Pancreas (tissue), 10 donors: ENCODE measurements around the gene BEST1. TPM values are rescaled to one million over a fixed set of nuclear protein-coding genes. Genes with fewer than 3 reads are reported as not detected.
A peak's percentile ranks its signal among the peaks of the same experiment; 100 is the strongest.
"Not testable (repeated sequence)": the region's sequence is repeated elsewhere in the genome, so short reads cannot be mapped to it uniquely, and the experiment has no call there.

Source experiments
- ATAC-seq, 4 donors: fragments of 200-7000 bp; cut with Tn5 transposase; one replicate each; pipeline versions ENCODE4 v1.8.0 to v1.9.1; 2020; ENCODE audit warnings: mild to moderate bottlenecking in 4 of 4, moderate library complexity in 4 of 4
- DNase-seq, 6 donors: peaks; one replicate each; pipeline ENCODE4 v3.0.0-alpha.2; 2020
- FAIRE-seq: peaks from 2 replicates; lab custom pipeline; 2012; peaks lifted over from hg19 to GRCh38; lab: Jason Lieb, UNC
- H3K27ac ChIP-seq, 4 donors: fragments of 200-600 bp; sonication (generic); 1 replicate in 3 of 4; 2 replicates in 1 of 4; pipeline versions ENCODE4 v1.5.0 to v1.8.0; 2020
- H3K27me3 ChIP-seq, 4 donors: fragments of 200-600 bp; one replicate each; pipeline ENCODE4 v1.8.0; 2021
- H3K36me3 ChIP-seq, 3 donors: fragments of 200-600 bp; sonication (generic) in 1 of 3; one replicate each; pipeline versions ENCODE4 v1.5.0 to v1.8.0; 2020 to 2021
- H3K4me1 ChIP-seq, 3 donors: fragments of 200-600 bp; one replicate each; pipeline ENCODE4 v1.8.0; 2021
- H3K4me3 ChIP-seq, 4 donors: fragments of 200-600 bp; sonication (generic) in 2 of 4; one replicate each; pipeline versions ENCODE4 v1.5.0 to v1.8.0; 2020 to 2021
- H3K9me3 ChIP-seq, 4 donors: fragments of 200-600 bp; one replicate each; pipeline ENCODE4 v1.8.0; 2021
- WGBS, 2 donors: extraction: QIAGEN DNeasy Blood & Tissue Kit; methylation state at CpG; one replicate each; pipeline ENCODE4 v1.1.7; 2013; 5-methylcytosine and 5-hydroxymethylcytosine counted together
- intact Hi-C, 3 donors: fragments of 100-400 bp; cut with DNase I; formaldehyde crosslinking; loops; one replicate each; pipeline versions ENCODE4 v1.11.1 to v1.14.2; 2022
- polyA plus RNA-seq, 2 donors: library from polyadenylated mRNA; stranded (reverse); fragments of 200-250 nt; gene quantifications; one replicate each; pipeline ENCODE4 v1.2.3, GENCODE V29; 2013
- total RNA-seq, 6 donors: library from RNA; stranded (reverse); fragmentation: NEBNext Ultra II Directional in 4 of 6; extraction: Animal tissue kit (Norgen Biotek cat#: 25700) in 4 of 6; gene quantifications; one replicate each; pipeline versions ENCODE4 v1.2.1 to v1.2.4, GENCODE V29; 2021 to 2023
- TF ChIP-seq, protein P1 (sequence below), 4 donors: fragments of 200-600 bp; sonication (generic) in 3 of 4; IDR thresholded peaks; one replicate each; pipeline versions ENCODE4 v1.5.0 to v1.8.0; 2021; ENCODE audit warnings: antibody characterized with exemption in 4 of 4
- donor health status: healthy with polysubstance abuse.
- donor health status: DM: no; HTN: no; CAD: no; lungs with moderate emphysema.
- donor health status: DM: no; HTN: no; CAD: no.
- donor health status: control.
- donor health status: control.
- donor health status: Bipolar disorder and iron deficiency.
- donor health status: DM: yes; HTN: yes; CAD: no.
- donor health status: DM: no; HTN: no; CAD: no.
- donor health status: DM: no; HTN: no; CAD: no.
- donor health status: DM: yes; HTN: yes; CAD: no.

Gene BEST1
- total and polyA plus RNA-seq, 8 donors, result 0.43 to 2.4 (median 1.1) TPM

DNA sequence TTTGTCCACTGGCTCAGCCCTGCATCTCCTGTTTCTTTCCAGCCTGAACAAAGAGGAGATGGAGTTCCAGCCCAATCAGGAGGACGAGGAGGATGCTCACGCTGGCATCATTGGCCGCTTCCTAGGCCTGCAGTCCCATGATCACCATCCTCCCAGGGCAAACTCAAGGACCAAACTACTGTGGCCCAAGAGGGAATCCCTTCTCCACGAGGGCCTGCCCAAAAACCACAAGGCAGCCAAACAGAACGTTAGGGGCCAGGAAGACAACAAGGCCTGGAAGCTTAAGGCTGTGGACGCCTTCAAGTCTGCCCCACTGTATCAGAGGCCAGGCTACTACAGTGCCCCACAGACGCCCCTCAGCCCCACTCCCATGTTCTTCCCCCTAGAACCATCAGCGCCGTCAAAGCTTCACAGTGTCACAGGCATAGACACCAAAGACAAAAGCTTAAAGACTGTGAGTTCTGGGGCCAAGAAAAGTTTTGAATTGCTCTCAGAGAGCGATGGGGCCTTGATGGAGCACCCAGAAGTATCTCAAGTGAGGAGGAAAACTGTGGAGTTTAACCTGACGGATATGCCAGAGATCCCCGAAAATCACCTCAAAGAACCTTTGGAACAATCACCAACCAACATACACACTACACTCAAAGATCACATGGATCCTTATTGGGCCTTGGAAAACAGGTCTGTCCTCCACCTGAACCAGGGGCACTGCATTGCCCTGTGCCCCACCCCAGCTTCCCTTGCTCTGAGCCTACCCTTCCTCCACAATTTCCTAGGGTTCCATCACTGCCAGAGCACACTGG is 12.3 kb downstream of the BEST1 start:
- ATAC-seq (no peak), DNase-seq (peak in 2 of 6 donors; percentile 17 to 42), FAIRE-seq (no peak)
- TF ChIP-seq, protein P1, sequence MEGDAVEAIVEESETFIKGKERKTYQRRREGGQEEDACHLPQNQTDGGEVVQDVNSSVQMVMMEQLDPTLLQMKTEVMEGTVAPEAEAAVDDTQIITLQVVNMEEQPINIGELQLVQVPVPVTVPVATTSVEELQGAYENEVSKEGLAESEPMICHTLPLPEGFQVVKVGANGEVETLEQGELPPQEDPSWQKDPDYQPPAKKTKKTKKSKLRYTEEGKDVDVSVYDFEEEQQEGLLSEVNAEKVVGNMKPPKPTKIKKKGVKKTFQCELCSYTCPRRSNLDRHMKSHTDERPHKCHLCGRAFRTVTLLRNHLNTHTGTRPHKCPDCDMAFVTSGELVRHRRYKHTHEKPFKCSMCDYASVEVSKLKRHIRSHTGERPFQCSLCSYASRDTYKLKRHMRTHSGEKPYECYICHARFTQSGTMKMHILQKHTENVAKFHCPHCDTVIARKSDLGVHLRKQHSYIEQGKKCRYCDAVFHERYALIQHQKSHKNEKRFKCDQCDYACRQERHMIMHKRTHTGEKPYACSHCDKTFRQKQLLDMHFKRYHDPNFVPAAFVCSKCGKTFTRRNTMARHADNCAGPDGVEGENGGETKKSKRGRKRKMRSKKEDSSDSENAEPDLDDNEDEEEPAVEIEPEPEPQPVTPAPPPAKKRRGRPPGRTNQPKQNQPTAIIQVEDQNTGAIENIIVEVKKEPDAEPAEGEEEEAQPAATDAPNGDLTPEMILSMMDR (IDR thresholded peaks at IDR 0.05), result no peak
- H3K27ac ChIP-seq, result peak overlapping the region in 2 of 4 donors; percentile 99
- H3K4me1 ChIP-seq, result peaks cover 3 to 21% (median 6%) of the 10 kb centered on the region in 3 donors
- peaks cover 0 to 27% (median 10%) of the 10 kb centered on the region in 3 donors for H3K36me3 ChIP-seq
- H3K27me3 ChIP-seq, result no peaks in the 10 kb centered on the region
- H3K4me3 ChIP-seq, result no peak overlapping the region
- WGBS, 2 donors, result 86 to 89% methylated on average over 12 of the region's 12 CpGs
- intact Hi-C loops, result no loop called here
- no peaks in the 10 kb centered on the region for H3K9me3 ChIP-seq

DNA sequence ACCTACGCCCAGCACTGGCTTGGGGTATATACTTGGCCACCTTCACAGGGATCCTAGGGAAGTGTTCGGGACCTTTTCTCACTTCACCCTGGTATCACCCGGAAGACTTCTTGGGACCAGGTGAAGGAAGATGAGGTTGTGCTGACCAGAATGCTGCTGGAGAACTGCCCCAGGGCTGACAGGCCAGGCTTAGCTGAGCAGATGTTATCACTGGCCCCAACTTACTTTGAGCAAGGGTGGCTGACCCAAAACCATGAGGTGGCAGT is 12.8 kb downstream of the BEST1 start:
- H3K4me3 ChIP-seq, result no peak overlapping the region
- H3K27me3 ChIP-seq, result no peaks in the 10 kb centered on the region
- H3K27ac ChIP-seq, result peak overlapping the region in 2 of 4 donors; percentile 99
- H3K9me3 ChIP-seq, result no peaks in the 10 kb centered on the region
- intact Hi-C loops, result no loop called here
- peaks cover 3 to 21% (median 6%) of the 10 kb centered on the region in 3 donors for H3K4me1 ChIP-seq
- TF ChIP-seq, protein P1 (IDR thresholded peaks at IDR 0.05), result no peak
- ATAC-seq (no peak), DNase-seq (peak in 1 of 6 donors; percentile 48), FAIRE-seq (no peak)
- WGBS, 2 donors, result 89 to 94% methylated on average over 3 of the region's 3 CpGs
- H3K36me3 ChIP-seq, result peaks cover 0 to 27% (median 10%) of the 10 kb centered on the region in 3 donors

DNA sequence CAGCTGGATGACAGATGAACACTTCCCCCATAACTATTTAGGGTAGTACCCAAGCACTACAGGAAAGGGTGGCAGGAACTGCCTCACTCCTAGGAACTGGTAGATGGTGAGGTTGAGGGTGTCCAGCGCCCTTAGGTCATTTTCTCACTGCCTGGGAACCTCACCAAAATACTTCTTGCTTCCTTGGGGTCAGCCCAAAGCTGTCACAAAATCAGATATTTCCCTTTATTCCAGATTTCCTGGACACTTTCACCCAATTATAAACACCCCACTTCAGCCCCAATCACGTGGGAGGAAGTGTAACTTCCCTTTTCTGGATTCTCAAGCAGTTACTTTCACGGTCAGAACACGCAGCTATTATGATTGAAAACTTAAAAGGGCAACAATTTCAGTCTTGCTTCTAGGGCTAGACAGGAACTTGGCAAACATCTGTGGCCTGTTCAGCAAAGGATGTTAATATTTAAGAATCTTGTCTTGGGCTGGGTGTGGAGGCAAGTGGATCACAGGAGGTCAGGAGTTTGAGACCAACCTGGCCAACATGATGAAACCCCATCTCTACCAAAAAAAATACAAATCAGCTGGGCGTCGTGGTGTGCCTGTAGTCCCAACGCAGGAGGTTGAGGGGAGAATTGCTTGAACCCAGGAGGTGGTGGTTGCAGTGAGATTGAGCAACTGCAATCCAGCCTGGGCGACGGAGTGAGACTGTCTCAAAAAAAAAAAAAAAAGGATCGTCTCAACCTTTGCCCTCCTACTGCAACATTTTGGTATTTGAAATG is 13.3 kb downstream of the BEST1 start:
- intact Hi-C loops, result no loop called here

DNA sequence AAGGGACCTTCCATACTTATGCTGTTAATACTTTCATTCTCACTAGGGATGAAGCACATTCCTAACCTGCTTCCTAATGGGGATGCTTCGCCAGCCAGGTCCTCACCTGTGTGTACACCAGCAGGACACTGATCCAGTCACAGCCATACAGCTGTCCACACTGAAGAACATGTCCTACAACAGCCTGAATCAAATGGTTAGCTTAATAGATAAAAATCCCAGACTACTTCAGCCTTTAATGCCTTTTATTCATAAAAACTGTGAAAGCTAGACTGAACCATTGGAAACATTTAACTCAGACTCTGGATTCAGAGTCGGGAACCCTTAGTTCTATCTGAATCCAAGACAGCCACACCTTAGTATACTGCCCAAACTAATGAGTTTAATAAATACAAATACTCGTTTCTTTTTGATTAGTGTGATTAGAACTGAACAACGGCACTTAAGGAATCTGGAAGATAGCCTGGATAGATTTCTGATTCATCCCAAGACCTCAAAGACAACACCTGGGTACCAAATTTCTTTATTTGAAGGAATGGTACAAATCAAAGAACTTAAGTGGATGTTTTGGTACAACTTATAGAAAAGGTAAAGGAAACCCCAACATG is 14.0 kb downstream of the BEST1 start:
- Histone ChIP-seq H3K4me1 (peaks cover 3 to 28% (median 15%) of the 10 kb centered on the region in 3 donors), H3K27me3 (no peaks in the 10 kb centered on the region), H3K4me3 (peak overlapping the region in 2 of 4 donors; percentile 69 to 91), H3K27ac (peak overlapping the region in 2 of 4 donors; percentile 99), H3K36me3 (peaks cover 0 to 27% (median 10%) of the 10 kb centered on the region in 3 donors), H3K9me3 (no peaks in the 10 kb centered on the region)
- no peak for FAIRE-seq
- 48 to 49% methylated on average over 4 of the region's 4 CpGs for WGBS, 2 donors
- TF ChIP-seq, protein P1 (IDR thresholded peaks at IDR 0.05), result no peak
- no peak for ATAC-seq
- intact Hi-C loops, result no loop called here
- peak in 2 of 6 donors; percentile 16 to 24 for DNase-seq

More for the DNA sequence above, 13.3 kb downstream of the BEST1 start:
- no peaks in the 10 kb centered on the region for H3K27me3 ChIP-seq
- FAIRE-seq, result no peak
- peak in 1 of 4 donors; percentile 1 for ATAC-seq
- peak overlapping the region in 1 of 4 donors; percentile 69 for H3K4me3 ChIP-seq
- peaks cover 3 to 21% (median 8%) of the 10 kb centered on the region in 3 donors for H3K4me1 ChIP-seq
- H3K9me3 ChIP-seq, result no peaks in the 10 kb centered on the region
- H3K27ac ChIP-seq, result peak overlapping the region in 2 of 4 donors; percentile 99
- TF ChIP-seq, protein P1 (IDR thresholded peaks at IDR 0.05), result no peak
- peaks cover 0 to 27% (median 10%) of the 10 kb centered on the region in 3 donors for H3K36me3 ChIP-seq
- WGBS, 2 donors, result 61 to 65% methylated on average over 10 of the region's 10 CpGs
- DNase-seq, result peak in 2 of 6 donors; percentile 23 to 41

DNA sequence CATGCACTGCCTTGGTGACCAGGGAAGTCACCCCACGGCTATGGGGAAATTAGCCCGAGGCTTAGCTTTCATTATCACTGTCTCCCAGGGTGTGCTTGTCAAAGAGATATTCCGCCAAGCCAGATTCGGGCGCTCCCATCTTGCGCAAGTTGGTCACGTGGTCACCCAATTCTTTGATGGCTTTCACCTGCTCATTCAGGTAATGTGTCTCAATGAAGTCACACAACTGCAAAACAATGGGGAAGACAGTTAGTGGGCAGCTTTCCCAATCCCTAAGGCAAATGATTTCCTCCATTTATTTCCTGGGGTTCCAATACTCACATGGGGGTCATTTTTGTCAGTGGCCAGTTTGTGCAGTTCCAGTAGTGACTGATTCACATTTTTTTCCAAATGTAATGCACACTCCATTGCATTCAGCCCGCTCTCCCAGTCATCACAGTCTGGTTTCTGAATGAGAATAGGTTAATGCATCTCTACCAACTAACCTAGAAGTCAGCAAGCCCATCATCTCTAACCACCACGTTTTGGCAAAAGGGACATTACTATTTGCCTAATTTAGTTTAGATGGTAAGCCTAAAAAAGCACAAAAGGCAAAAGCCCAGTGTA is 14.6 kb downstream of the BEST1 start:
- Histone ChIP-seq H3K4me3 (peak overlapping the region; percentile 63 to 91 (median 73)), H3K27ac (peak overlapping the region in 2 of 4 donors; percentile 99), H3K36me3 (peaks cover 0 to 27% (median 10%) of the 10 kb centered on the region in 3 donors), H3K4me1 (peaks cover 6 to 34% (median 18%) of the 10 kb centered on the region in 3 donors)
- H3K27me3 ChIP-seq, H3K9me3 ChIP-seq, intact Hi-C loops, ATAC-seq, FAIRE-seq: not testable (repeated sequence)
- 24 to 27% methylated on average over 9 of the region's 9 CpGs for WGBS, 2 donors
- peak in 2 of 6 donors; percentile 36 to 56 for DNase-seq
